NB4 (cell line): ENCODE measurements around the gene NKX2-1.

Experiments
- CTCF ChIP-seq: IDR thresholded peaks from one replicate; pipeline ENCODE4 v1.5.1; 2012; ENCODE audit warnings: low read depth, low read length
- POLR2A ChIP-seq: IDR thresholded peaks from 2 replicates; pipeline ENCODE4 v1.6.1; 2011; ENCODE audit warnings: mild to moderate bottlenecking; ENCODE audit not compliant: insufficient read length; ENCODE audit errors: extremely low read depth
- TF ChIP-seq, protein P1 (sequence below): IDR thresholded peaks from 2 replicates; pipeline ENCODE4 v1.6.1; 2011; ENCODE audit warnings: low read depth, low read length

DNA sequence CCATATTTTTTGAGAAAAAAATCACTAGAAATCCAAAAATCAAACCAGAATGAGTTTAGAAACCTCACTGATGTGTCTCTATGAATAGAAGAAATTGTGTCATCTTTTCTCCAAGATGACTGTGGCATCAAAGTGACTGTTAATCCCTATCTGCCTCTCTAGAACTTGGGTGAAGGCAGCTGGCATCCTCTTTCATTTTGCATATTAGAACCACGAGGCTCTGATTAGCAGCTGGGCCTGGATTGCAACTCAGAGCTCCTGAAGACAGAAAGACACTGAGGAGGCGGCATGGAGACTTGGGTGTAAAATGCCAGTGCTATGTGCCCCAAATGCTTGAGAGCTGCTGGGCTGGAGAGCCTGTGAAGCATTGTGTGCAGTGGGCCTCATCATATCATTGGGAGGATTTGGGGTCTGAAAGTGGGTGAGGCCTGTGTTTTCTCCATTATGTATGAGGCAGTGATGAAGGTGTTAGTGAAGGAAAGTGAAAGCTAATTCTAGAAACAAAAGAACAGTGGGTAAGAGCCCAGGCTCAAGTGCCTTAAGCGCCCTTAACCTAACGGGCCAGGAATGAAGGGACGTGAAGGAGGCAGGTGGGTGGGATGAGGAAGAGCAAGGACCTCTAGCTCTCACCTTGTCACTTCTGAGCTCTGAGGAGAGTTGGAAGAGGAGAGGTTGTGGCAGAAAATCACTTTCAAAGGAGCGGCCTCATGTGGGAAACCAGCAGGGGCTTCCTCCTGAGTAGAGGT is 36.1 kb upstream of the NKX2-1 start:
- TF ChIP-seq CTCF = no peak
- no peak for TF ChIP-seq POLR2A
- TF ChIP-seq, protein P1, sequence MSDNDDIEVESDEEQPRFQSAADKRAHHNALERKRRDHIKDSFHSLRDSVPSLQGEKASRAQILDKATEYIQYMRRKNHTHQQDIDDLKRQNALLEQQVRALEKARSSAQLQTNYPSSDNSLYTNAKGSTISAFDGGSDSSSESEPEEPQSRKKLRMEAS = no peak
